ENCODE data around the gene HSD3B2.

HSD3B2 gene

GRCh38 chr1:119414950-119415349, at the start of gene HSD3B2:
Gene HSD3B2, plus strand, starts transcription at chr1:119415150. Its CDS starts 270 bp downstream, at chr1:119415420.
- no peak for TF ChIP-seq CTCF (conservative IDR thresholded peaks at IDR 0.05; ENCODE audit: low read depth, low read length)
- no peak within 1 kb of the TSS for H3K4me3 ChIP-seq (ENCODE audit: low read length)
- DNase-seq (ENCODE audit: low read depth) = no peak

- no peak for TF ChIP-seq CTCF (conservative IDR thresholded peaks at IDR 0.05; ENCODE audit: low read depth, low read length)
- H3K4me3 ChIP-seq (ENCODE audit: low read length) = no peak overlapping the region
Observed at GRCh38 chr1:119366424-119366823, 48.5 kb upstream of the HSD3B2 start.

GRCh38 chr1:119367432-119368124, 47.4 kb upstream of the HSD3B2 start:
- peak; percentile 97 for TF ChIP-seq CTCF (conservative IDR thresholded peaks at IDR 0.05; ENCODE audit: low read depth, low read length)
- H3K4me3 ChIP-seq (ENCODE audit: low read length) = no peak overlapping the region
- no peak for DNase-seq (ENCODE audit: low read depth)

More at GRCh38 chr1:119366424-119366823, 48.5 kb upstream of the HSD3B2 start:
- no peak for DNase-seq (ENCODE audit: low read depth)

GRCh38 chr1:119368554-119368953, 46.4 kb upstream of the HSD3B2 start, which contains the start of gene HAO2:
Gene HAO2, plus strand, starts transcription at chr1:119368785. Its CDS starts 12,301 bp downstream, at chr1:119381086.
- no peak within 1 kb of the TSS for H3K4me3 ChIP-seq (ENCODE audit: low read length)
- TF ChIP-seq CTCF (conservative IDR thresholded peaks at IDR 0.05; ENCODE audit: low read depth, low read length) = no peak
- DNase-seq (ENCODE audit: low read depth) = no peak

- no peak for TF ChIP-seq CTCF (conservative IDR thresholded peaks at IDR 0.05; ENCODE audit: low read depth, low read length)
- no peak for DNase-seq (ENCODE audit: low read depth)
- no peak overlapping the region for H3K4me3 ChIP-seq (ENCODE audit: low read length)
Observed at GRCh38 chr1:119370748-119371147, 44.2 kb upstream of the HSD3B2 start.

- no peak for DNase-seq (ENCODE audit: low read depth)
- no peak overlapping the region for H3K4me3 ChIP-seq (ENCODE audit: low read length)
- TF ChIP-seq CTCF (conservative IDR thresholded peaks at IDR 0.05; ENCODE audit: low read depth, low read length) = no peak
Observed at GRCh38 chr1:119371815-119372214, 43.1 kb upstream of the HSD3B2 start.

GRCh38 chr1:119372503-119373086, 42.4 kb upstream of the HSD3B2 start:
- DNase-seq (ENCODE audit: low read depth) = no peak
- peak; percentile 4 for TF ChIP-seq CTCF (conservative IDR thresholded peaks at IDR 0.05; ENCODE audit: low read depth, low read length)
- no peak overlapping the region for H3K4me3 ChIP-seq (ENCODE audit: low read length)
